ENCODE results near the gene KRTAP10-10. TPM values are rescaled to one million over a fixed set of nuclear protein-coding genes. Genes with fewer than 3 reads are reported as not detected.
"Not testable (repeated sequence)": the region's sequence is repeated elsewhere in the genome, so short reads cannot be mapped to it uniquely, and the experiment has no call there.

The KRTAP10-10 gene
- total RNA-seq, 1 donor from 2014 or later, result not detected

GRCh38 chr21:44601596-44602462 lies 35.3 kb upstream of the KRTAP10-10 start:
- no peak for FAIRE-seq
- no peak for DNase-seq (ENCODE audit: low spot score in 2 of 2)

- DNase-seq (ENCODE audit: low spot score in 2 of 2) (no peak), FAIRE-seq (no peak)
Observed at GRCh38 chr21:44602463-44602850, 34.7 kb upstream of the KRTAP10-10 start.

DNA sequence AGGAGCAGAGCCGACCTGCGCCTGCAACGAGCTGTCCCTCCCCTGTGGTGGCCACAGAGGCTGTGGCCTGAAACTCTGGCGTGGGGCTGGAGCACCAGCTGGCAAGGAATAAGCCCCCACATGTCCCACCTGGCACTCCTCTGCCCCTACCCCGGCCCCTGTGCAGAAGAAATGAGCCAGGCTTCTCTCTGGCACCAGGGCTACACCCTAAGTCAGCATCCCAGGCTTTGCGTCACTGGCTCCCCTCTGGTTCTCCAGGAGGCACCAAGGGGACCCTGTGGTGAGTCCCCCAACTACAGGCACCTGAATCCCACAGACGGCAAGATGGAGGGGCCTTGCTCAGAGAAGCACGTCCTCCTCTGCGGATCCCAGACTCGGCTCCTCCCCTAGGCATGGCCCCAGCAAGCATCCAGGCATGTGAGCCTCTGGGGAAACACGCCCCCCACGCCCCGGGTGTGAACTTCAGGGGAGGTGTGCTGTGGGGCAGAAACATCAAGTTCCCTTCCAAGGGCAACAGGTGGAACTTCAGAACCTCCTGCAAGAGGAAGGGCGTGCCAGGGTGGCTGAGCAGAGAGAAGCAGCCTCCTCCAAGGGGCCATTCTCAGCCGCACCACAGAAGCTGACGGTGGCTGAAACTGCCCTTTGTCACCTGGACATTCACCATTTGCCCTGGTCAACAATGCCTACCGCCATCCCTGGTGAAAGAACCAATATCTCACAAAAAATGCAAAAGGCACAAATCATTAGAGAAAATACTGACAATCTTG lies 33.9 kb upstream of the KRTAP10-10 start:
- FAIRE-seq (no peak), DNase-seq (ENCODE audit: low spot score in 2 of 2) (no peak)

- no peak for FAIRE-seq
Observed at GRCh38 chr21:44603911-44604310, 33.2 kb upstream of the KRTAP10-10 start.

DNA sequence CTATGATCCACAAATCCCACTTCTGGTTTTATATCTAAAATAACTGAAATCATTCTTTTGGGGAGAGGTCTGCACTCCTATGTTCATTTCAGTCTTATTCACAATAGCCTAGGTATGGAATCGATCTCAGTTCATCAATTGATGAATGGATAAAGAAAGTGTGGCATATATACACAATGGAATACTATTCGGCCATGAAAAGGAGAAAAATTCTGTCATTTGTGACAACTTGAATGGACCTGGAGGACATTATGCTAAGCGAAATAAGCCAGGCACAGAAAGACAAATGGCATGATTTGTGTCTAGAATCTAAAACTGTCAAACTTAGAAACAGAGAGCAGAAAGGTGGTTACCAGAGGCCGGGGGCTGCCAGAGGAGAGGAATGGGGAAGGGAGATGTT lies 30.7 kb upstream of the KRTAP10-10 start:
- DNase-seq (ENCODE audit: low spot score in 2 of 2) (no peak), FAIRE-seq (no peak)

More at GRCh38 chr21:44603911-44604310, 33.2 kb upstream of the KRTAP10-10 start:
- no peak for DNase-seq (ENCODE audit: low spot score in 2 of 2)

GRCh38 chr21:44609193-44609592 lies 28.0 kb upstream of the KRTAP10-10 start:
- DNase-seq (ENCODE audit: low spot score in 2 of 2), result no peak
- FAIRE-seq, result no peak

GRCh38 chr21:44610157-44610843 lies 26.9 kb upstream of the KRTAP10-10 start:
- DNase-seq (ENCODE audit: low spot score in 2 of 2); FAIRE-seq: not testable (repeated sequence)

GRCh38 chr21:44611551-44611950 lies 25.6 kb upstream of the KRTAP10-10 start:
- no peak for FAIRE-seq
- DNase-seq (ENCODE audit: low spot score in 2 of 2), result no peak

DNA sequence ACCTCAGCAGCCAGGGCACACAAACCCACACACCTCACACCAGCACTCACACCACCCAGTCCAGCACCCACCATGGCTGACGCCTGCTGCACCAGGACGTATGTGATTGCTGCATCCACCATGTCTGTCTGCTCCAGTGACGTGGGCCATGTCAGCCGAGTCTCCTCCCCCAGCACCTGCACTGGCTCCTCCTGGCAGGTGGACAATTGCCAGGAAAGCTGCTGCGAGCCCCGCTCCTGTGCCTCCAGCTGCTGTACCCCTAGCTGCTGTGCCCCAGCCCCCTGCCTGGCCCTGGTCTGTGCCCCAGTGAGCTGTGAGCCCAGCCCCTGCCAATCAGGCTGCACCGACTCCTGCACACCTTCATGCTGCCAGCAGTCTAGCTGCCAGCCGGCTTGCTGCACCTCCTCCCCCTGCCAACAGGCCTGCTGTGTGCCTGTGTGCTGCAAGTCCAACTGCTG lies 25.1 kb upstream of the KRTAP10-10 start, which contains the start of gene KRTAP10-8:
KRTAP10-8 (plus strand) TSS at position 51 of the 458 bp plus-strand sequence; CDS start at position 73, 22 bp downstream.
- FAIRE-seq, result no peak
- DNase-seq (ENCODE audit: low spot score in 2 of 2), result no peak

- FAIRE-seq (no peak), DNase-seq (ENCODE audit: low spot score in 2 of 2) (no peak)
Observed at GRCh38 chr21:44612669-44613229, 24.4 kb upstream of the KRTAP10-10 start.

DNA sequence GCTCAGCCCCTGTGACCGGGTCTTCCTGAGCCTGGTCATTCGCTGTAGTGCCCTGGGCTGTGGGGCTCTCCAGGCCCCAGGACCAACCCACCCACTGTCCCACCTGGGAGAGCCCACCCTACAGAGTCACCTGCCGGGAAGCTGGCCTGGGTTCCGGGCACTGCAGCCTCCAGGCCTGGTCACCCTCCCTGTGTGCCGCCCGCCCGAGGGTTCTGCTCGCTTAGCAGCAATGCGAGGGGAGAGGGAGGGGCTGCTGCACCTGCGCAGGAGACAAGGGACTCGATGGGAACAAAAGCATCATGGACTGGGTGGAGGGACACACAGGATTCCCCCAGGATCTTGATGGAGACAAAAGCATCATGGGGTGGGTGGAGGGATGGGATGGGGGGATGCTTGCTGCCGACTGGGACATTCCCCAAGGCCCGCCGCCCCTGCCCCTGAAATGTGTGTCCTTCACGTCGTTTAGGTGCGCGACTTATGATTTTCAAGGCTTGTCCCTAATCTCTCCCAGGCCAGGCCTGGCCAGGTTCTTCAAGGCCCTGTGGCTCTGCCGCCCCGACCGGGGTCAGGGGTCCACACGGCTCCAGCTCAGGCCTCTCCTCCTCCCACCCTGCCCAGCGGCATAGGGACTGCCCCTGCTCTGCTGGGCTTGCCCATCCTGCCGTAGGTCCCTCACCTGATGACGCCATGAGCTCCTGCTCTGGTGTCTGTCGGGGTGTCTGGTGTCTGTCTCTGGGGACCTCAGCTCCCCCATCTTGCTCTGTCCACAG lies 23.6 kb upstream of the KRTAP10-10 start:
- DNase-seq (ENCODE audit: low spot score in 2 of 2) (no peak), FAIRE-seq (no peak)

- FAIRE-seq (no peak), DNase-seq (ENCODE audit: low spot score in 2 of 2) (no peak)
Observed at GRCh38 chr21:44614161-44614631, 23.0 kb upstream of the KRTAP10-10 start.

DNA sequence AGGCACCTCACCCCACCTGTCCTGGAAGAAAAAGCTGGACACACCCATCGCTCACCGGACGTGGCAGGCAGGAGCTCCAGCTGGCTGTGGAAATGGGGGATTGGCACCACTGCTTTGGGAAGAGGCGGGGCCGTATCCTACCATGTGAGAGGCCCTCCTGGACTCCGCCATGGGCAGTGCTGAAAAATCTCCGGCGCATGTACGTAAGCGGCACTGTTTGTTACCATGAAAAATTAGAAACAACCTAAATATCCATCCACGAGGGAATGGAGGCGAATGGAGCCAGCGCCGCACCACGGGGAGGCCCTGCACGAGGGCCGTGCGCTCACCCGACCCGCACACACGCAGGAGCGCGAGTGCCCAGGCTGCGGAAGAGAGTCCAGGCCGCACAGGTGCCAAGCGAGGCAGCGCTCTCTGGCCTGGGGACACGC lies 22.2 kb upstream of the KRTAP10-10 start:
- DNase-seq (ENCODE audit: low spot score in 2 of 2) (no peak), FAIRE-seq (no peak)

DNA sequence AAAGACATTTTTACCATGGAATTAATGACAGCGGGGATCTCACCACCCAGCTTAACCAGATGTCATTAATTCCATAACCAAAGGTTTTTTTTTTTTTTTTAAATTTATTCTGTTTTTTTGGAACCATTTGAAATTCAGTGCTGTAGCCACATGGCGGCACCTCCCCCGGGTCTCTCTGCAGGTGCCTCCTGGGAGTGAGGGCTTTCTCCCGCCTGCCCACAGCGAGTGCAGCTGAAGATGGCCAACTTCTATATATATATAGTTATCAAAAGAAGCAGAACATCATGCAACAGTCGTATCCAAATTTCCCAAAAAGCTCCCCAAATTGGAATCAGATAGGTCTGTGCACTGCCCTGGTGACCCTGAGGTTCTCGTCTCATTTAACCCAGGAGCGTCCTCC lies 21.7 kb upstream of the KRTAP10-10 start:
- FAIRE-seq (no peak), DNase-seq (ENCODE audit: low spot score in 2 of 2) (no peak)

DNA sequence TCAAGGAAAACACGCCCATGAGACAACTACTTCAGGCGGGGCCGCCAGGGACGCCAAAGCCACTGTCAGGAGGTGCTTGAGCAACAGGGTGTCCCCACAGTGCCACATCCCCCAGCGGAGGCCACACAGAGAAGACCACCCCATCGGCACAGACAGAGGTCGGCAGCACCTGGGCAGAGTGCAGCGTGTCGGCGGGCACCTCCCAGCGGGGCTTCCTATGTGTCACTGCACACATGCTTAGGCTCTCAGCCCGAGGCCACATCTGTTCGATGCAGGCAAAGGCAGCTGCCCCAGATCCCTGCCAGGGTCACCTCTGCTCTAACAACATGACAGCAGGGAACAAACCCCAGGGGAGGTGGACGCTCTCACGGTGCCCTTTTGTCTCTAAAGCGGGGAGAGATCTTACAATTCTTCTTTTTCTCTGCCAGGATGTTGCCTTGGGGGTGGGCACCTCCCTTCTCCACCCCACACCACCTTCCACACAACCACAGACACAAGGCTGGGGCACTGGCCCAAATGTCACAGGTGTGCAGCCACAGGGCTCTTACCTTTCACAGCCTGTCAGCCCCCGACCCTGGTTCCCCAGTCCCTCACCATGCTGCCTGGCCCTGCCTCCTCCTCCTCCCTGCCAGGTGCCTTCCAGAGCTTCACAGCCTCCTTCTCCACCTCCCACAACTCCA lies 21.1 kb upstream of the KRTAP10-10 start:
- DNase-seq (ENCODE audit: low spot score in 2 of 2) (no peak), FAIRE-seq (no peak)

- DNase-seq (ENCODE audit: low spot score in 2 of 2) (no peak), FAIRE-seq (no peak)
Observed at GRCh38 chr21:44616591-44616926, 20.6 kb upstream of the KRTAP10-10 start.

GRCh38 chr21:44617071-44617501 lies 20.1 kb upstream of the KRTAP10-10 start:
- FAIRE-seq (no peak), DNase-seq (ENCODE audit: low spot score in 2 of 2) (no peak)

DNA sequence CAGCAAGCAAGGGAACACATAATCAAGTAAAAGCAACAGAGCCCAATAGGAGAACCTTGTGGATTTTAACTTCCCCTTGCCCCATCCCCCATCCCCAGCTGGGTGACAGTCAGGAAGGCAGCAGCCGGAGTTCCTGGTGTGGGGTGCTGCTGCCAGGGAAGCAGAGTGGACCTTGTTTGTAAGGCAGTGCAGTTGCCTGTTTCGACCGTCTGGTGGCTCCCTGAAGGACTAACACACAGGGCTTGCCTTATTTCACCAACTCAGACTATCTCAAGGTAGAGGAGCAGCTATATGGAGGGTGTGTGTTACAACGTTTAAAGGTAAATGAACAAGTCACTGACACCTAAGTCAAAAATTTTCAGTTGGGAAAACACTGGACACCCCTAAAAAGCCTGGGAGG lies 18.7 kb upstream of the KRTAP10-10 start:
- DNase-seq (ENCODE audit: low spot score in 2 of 2), result no peak
- no peak for FAIRE-seq

- DNase-seq (ENCODE audit: low spot score in 2 of 2) (no peak), FAIRE-seq (no peak)
Observed at GRCh38 chr21:44618909-44619308, 18.2 kb upstream of the KRTAP10-10 start.

Data from frontal cortex (tissue), 4 donors.